GM19463 (cell line): ENCODE results near the gene ARHGEF37.

Source experiments
- ATAC-seq: cut with Tn5 transposase; IDR thresholded peaks from one replicate; pipeline ENCODE4 v1.9.1; 2021; ENCODE audit warnings: mild to moderate bottlenecking, moderate library complexity; ENCODE audit not compliant: unreplicated experiment

Gene ARHGEF37

GRCh38 chr5:149598966-149599365 is 17.7 kb downstream of the ARHGEF37 start:
- ATAC-seq = no peak

- no peak for ATAC-seq
These were observed 18.1 kb downstream of the ARHGEF37 start for GRCh38 chr5:149599375-149599774.

- no peak for ATAC-seq
These were observed 19.6 kb downstream of the ARHGEF37 start for GRCh38 chr5:149600932-149601331.

- no peak for ATAC-seq
These were observed 21.9 kb downstream of the ARHGEF37 start for GRCh38 chr5:149603210-149603609.

- ATAC-seq = no peak
These were observed 22.6 kb downstream of the ARHGEF37 start for GRCh38 chr5:149603920-149604319.

- no peak for ATAC-seq
These were observed 23.0 kb downstream of the ARHGEF37 start for GRCh38 chr5:149604321-149604720.

- no peak for ATAC-seq
These were observed 24.2 kb downstream of the ARHGEF37 start for GRCh38 chr5:149605354-149605997.

- ATAC-seq = peak; percentile 90
These were observed 24.9 kb downstream of the ARHGEF37 start for GRCh38 chr5:149605998-149606724.

GRCh38 chr5:149608936-149609545 is 27.7 kb downstream of the ARHGEF37 start:
- ATAC-seq = no peak

GRCh38 chr5:149609640-149610219 is 28.4 kb downstream of the ARHGEF37 start:
- ATAC-seq = no peak

GRCh38 chr5:149610589-149611255 is 29.4 kb downstream of the ARHGEF37 start:
- ATAC-seq = no peak

GRCh38 chr5:149611326-149611725 is 30.0 kb downstream of the ARHGEF37 start:
- ATAC-seq = no peak

- no peak for ATAC-seq
These were observed 33.0 kb downstream of the ARHGEF37 start for GRCh38 chr5:149614034-149614907.

GRCh38 chr5:149615976-149616375 is 34.7 kb downstream of the ARHGEF37 start:
- ATAC-seq = no peak

- peak; percentile 64 for ATAC-seq
These were observed 35.5 kb downstream of the ARHGEF37 start for GRCh38 chr5:149616727-149617285.

GRCh38 chr5:149617760-149618306 is 36.5 kb downstream of the ARHGEF37 start:
- peak; percentile 40 for ATAC-seq

GRCh38 chr5:149618581-149619248 is 37.4 kb downstream of the ARHGEF37 start:
- peak; percentile 36 for ATAC-seq

- ATAC-seq = no peak
These were observed 40.3 kb downstream of the ARHGEF37 start for GRCh38 chr5:149621415-149622098.
